HUES48 (cell line): Measurements from ENCODE around the gene F8.
"Not testable (repeated sequence)": the region's sequence is repeated elsewhere in the genome, so short reads cannot be mapped to it uniquely, and the experiment has no call there.

Source experiments
- H3K27ac ChIP-seq: one replicate; pipeline ENCODE4 v1.7.0; 2013; ENCODE audit warnings: low read depth, low read length, inconsistent platforms
- H3K27me3 ChIP-seq: 2 replicates; pipeline ENCODE4 v1.6.1; 2013; ENCODE audit warnings: mild to moderate bottlenecking, low read length; ENCODE audit not compliant: control insufficient read depth, insufficient read depth
- H3K36me3 ChIP-seq: 2 replicates; pipeline ENCODE4 v1.6.1; 2013; ENCODE audit warnings: low read length; ENCODE audit not compliant: control insufficient read depth, insufficient read depth
- H3K4me1 ChIP-seq: 2 replicates; pipeline ENCODE4 v1.6.1; 2013; ENCODE audit warnings: mild to moderate bottlenecking, low read length; ENCODE audit not compliant: control insufficient read depth, insufficient read depth
- H3K4me3 ChIP-seq: 2 replicates; pipeline ENCODE4 v1.5.1; 2013; ENCODE audit warnings: mild to moderate bottlenecking, low read depth, low read length
- H3K9ac ChIP-seq: 2 replicates; pipeline ENCODE4 v1.6.1; 2013; ENCODE audit warnings: mild to moderate bottlenecking, low read depth, low read length, moderate library complexity
- H3K9me3 ChIP-seq: 2 replicates; pipeline ENCODE4 v1.6.1; 2013; ENCODE audit warnings: low read length; ENCODE audit not compliant: control insufficient read depth, insufficient read depth

The F8 gene

DNA sequence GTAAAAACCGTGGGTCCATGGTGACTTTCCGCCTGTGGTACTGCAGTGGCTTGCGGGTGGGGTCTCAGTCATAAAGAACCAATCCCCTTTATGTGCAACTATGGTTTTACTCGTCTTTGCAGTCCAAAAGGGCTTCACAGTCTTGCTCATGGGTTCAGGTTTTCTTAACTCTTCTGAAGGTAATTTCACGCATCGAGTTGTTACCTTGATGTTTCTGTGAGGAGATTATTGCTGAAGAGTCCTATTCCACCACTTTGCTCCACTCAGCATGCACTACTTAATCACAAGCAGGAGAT, 41.5 kb downstream of the F8 start:
- Histone ChIP-seq H3K9ac (no peak overlapping the region), H3K4me3 (no peak overlapping the region), H3K27ac (no peak overlapping the region), H3K4me1 (no peaks in the 10 kb centered on the region), H3K36me3 (no peaks in the 10 kb centered on the region), H3K9me3 (peaks cover 41% of the 10 kb centered on the region), H3K27me3 (no peaks in the 10 kb centered on the region)

- Histone ChIP-seq H3K9ac (no peak overlapping the region), H3K4me3 (no peak overlapping the region; the same call in 1 of the 2 replicates), H3K27ac (no peak overlapping the region), H3K36me3 (no peaks in the 10 kb centered on the region), H3K27me3 (no peaks in the 10 kb centered on the region), H3K4me1 (no peaks in the 10 kb centered on the region), H3K9me3 (peaks cover 45% of the 10 kb centered on the region)
These were observed 42.0 kb downstream of the F8 start for GRCh38 chrX:154980330-154981115.

- Histone ChIP-seq H3K36me3 (no peaks in the 10 kb centered on the region), H3K4me3 (no peak overlapping the region), H3K9me3 (peaks cover 40% of the 10 kb centered on the region), H3K27ac (no peak overlapping the region), H3K4me1 (no peaks in the 10 kb centered on the region), H3K9ac (no peak overlapping the region), H3K27me3 (no peaks in the 10 kb centered on the region)
These were observed 42.9 kb downstream of the F8 start for GRCh38 chrX:154979629-154980028.

DNA sequence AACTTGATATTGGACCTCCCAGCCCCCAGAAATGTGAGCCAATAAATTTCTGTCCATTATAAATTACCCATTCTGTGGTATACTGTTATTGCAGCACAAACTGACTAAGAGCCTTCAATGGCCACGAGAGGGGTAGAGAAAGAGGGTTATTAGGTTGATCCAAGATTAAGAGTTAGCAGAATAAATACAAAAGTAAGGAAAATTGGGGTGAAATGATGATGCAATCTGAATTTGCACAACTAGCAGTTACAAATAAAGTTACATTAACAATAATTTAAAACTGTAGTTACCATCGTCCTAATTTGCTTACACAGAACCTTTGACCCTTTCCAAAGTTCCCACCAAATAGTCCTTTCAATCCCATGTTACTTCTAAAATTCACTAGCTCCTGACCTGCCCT, 54.2 kb downstream of the F8 start:
- no peak overlapping the region for H3K27ac ChIP-seq

DNA sequence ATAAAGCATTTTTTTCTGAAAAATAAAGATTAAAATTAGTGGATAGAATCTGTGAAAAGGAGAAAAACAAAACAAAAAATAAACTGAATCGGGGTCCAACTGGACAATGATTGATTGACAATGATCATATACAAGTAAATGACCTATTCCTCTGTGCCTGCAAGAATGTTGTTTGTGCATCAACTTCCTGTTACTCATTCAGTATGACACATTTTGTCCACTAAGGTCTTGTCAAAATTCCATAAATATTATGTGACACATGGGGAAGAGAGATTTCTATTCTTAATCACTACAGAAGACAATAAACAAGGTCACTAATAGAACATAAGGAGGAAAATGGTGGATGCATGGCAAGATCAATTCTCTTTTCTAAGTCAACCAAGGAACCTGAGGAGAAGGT, 54.9 kb downstream of the F8 start:
- Histone ChIP-seq H3K4me1 (no peaks in the 10 kb centered on the region), H3K9ac (no peak overlapping the region), H3K4me3 (no peak overlapping the region), H3K27me3 (no peaks in the 10 kb centered on the region), H3K9me3 (peaks cover 43% of the 10 kb centered on the region), H3K27ac (no peak overlapping the region), H3K36me3 (no peaks in the 10 kb centered on the region)

More for the DNA sequence above, 54.2 kb downstream of the F8 start:
- H3K4me1 ChIP-seq: no peaks in the 10 kb centered on the region
- no peak overlapping the region for H3K4me3 ChIP-seq
- peaks cover 40% of the 10 kb centered on the region for H3K9me3 ChIP-seq
- no peak overlapping the region for H3K9ac ChIP-seq
- no peaks in the 10 kb centered on the region for H3K36me3 ChIP-seq
- H3K27me3 ChIP-seq: no peaks in the 10 kb centered on the region

DNA sequence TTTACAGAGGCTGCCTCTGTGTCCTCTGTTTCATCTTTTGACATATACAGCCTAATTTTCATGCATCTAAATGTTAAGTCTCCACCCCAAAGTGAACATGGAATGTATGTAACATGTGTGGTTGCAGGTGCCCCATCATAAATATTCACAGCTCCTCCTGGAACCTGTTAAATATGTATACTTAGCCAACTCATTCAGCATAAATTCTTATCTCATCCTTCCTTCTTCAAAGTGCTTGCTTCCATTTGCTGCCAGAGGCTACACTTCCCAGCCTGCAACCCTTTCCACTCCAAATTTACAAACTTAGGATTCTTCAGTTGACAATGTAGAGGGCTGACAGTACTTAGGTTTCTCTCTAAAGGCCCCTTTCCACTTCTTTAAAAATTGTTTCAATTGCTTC, 60.6 kb downstream of the F8 start:
- Histone ChIP-seq H3K4me1 (no peaks in the 10 kb centered on the region), H3K27me3 (no peaks in the 10 kb centered on the region), H3K9me3 (peaks cover 54% of the 10 kb centered on the region), H3K4me3 (no peak overlapping the region), H3K9ac (no peak overlapping the region), H3K27ac (no peak overlapping the region), H3K36me3 (no peaks in the 10 kb centered on the region)

GRCh38 chrX:154955799-154956198, 66.7 kb downstream of the F8 start:
- H3K27ac ChIP-seq, H3K4me1 ChIP-seq, H3K4me3 ChIP-seq, H3K27me3 ChIP-seq, H3K36me3 ChIP-seq, H3K9ac ChIP-seq: not testable (repeated sequence)
- H3K9me3 ChIP-seq: peaks cover 57% of the 10 kb centered on the region

DNA sequence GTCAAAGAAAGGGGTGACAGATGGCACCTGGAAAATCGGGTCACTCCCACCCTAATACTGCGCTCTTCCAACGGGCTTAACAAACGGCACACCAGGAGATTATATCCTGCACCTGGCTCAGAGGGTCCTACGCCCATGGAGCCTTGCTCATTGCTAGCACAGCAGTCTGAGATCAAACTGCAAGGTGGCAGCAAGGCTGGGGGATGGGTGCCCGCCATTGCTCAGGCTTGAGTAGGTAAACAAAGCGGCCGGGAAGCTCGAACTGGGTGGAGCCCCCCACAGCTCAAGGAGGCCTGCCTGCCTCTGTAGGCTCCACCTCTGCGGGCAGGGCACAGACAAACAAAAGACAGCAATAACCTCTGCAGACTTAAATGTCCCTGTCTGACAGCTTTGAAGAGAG, 83.3 kb downstream of the F8 start:
- not testable (repeated sequence) for H3K4me1 ChIP-seq, H3K4me3 ChIP-seq, H3K27ac ChIP-seq, H3K9ac ChIP-seq, H3K27me3 ChIP-seq, H3K36me3 ChIP-seq
- H3K9me3 ChIP-seq: peaks cover 33% of the 10 kb centered on the region

GRCh38 chrX:154924771-154925170, 97.8 kb downstream of the F8 start:
- peaks cover 47% of the 10 kb centered on the region for H3K9me3 ChIP-seq

DNA sequence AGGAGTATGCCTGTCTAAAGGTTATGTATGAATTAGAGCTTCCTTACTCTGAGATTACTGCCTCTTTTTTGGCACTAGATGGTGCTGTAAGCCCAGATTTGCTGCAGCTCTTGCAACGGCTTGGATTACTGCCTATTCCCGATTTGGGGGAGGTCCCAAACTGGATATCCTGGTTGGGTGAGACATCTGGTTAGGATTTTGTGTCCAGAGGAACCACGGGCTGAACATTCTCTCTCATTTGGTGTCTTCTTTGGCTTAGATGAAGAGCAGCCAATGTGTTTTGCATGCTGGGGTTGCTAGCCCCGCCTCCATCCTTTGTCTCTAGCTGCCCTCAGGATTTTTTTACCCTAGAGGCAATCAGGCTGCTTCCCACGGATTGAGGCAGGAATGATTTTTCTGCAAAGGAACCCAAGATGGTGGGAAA, 104.5 kb downstream of the F8 start:
- Histone ChIP-seq H3K9ac (no peak overlapping the region), H3K36me3 (no peaks in the 10 kb centered on the region), H3K9me3 (peaks cover 51% of the 10 kb centered on the region), H3K4me3 (peak overlapping the region; percentile 41; the same call in 1 of the 2 replicates), H3K27me3 (no peaks in the 10 kb centered on the region), H3K4me1 (no peaks in the 10 kb centered on the region), H3K27ac (no peak overlapping the region)

More at GRCh38 chrX:154924771-154925170, 97.8 kb downstream of the F8 start:
- not testable (repeated sequence) for H3K4me3 ChIP-seq, H3K36me3 ChIP-seq, H3K9ac ChIP-seq, H3K27ac ChIP-seq, H3K4me1 ChIP-seq, H3K27me3 ChIP-seq

- H3K27me3 ChIP-seq: no peaks in the 10 kb centered on the region
- no peak overlapping the region for H3K4me3 ChIP-seq
- H3K27ac ChIP-seq: no peak overlapping the region
- no peaks in the 10 kb centered on the region for H3K4me1 ChIP-seq
- H3K9ac ChIP-seq: no peak overlapping the region
- H3K9me3 ChIP-seq: peaks cover 64% of the 10 kb centered on the region
- no peaks in the 10 kb centered on the region for H3K36me3 ChIP-seq
These were observed 108.5 kb downstream of the F8 start for GRCh38 chrX:154914052-154914451.
